GM21447 (cell line): ENCODE measurements around the gene KCNQ4.

ENCODE experiments used
- ATAC-seq: cut with Tn5 transposase; IDR thresholded peaks from one replicate; pipeline ENCODE4 v1.9.1; 2021; ENCODE audit not compliant: unreplicated experiment

The KCNQ4 gene

GRCh38 chr1:40887652-40888051 lies 104.1 kb downstream of the KCNQ4 start:
- ATAC-seq, result no peak
